ENCODE measurements around the gene HADHA.

Gene HADHA

DNA sequence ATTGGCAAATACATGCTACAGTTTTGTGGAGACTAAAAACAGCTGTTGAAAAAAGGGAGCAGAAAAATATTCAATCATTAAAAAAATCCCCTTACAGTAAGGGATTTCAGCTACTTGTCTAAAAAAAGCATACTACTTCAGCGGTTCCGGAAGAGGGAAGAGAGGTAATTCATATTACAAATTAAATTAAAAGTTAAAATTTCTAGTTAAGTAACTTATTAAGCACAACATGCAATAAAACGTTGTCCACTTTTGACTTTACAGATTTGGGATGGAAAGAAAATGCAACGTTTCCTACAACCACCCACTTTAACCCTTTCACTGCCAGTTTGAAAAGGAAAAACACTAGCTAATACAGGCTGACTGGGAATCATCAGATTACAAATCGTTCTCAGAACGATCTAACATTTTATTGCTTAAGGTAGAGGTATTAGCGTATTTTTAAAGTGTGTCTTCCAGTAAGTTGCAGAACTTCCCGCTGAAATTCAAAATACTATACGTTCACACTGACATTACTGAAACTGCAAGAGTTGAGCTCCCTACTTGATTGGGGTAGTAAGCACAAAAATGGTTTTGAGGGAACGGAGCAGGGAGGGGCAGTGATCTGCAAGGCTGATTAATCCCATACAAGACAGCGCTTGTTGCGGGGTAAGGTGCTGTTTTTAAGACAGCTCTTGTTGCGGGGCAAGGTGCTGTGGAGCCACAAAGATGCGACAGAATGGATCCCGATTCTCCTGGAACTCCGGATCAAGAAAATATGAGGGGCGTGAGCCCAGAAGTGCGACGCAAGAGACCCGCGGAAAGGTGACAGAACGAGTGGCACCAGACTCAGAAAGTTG, 743 bp downstream of the HADHA start:
- peak; percentile 53 for DNase-seq

DNA sequence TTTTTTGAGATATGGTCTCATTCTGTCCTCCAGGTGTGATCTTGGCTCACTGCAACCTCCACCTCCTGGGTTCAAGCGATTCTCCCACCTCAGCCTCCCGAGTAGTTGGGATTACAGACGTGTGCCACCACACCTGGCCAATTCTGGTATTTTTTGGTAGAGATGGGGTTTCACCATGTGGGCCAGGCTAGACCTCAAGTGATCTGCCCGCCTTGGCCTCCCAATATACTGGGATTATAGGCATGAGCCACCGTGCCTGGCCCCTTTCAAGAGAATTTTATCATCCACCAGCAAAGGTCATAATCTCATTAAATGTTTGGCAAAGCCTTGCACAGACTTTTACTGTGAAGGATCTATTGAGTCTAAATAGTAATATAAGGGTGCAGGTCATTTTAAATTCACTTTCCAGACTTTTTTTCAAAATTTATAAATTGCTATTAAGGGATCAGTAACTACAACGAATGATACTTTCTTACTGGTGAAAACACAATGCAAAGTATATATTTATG, 2.5 kb downstream of the HADHA start:
- DNase-seq: no peak

DNA sequence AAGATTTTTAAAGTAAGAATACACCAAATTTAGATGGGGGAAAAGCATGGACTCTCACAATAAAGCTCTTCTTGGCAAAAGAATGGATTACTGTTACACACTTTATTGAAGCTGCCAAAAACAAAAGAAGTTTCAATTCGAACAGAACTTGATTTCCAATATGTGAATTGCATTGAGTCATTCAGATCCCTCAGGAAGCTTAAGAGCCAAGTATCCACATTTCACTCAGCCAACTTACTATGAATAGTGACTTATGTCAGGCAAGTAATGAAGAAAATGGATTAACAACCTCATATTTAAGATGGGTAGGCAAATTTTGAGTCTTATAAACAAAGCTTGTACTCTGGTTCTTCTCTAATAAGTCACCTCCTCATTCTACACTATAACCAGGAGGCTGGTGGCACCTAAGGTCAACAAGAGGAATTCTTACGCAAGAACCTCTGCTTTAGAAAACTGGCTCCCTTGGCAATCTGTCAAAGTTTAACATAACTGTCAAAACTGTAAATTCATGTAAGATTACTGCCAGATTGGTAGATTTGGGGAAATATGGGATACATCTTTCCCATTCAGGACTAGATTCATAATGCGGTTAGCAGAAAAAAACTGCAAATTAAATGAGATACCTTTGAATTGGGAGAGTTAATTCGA, 6.0 kb downstream of the HADHA start:
- DNase-seq: no peak

DNA sequence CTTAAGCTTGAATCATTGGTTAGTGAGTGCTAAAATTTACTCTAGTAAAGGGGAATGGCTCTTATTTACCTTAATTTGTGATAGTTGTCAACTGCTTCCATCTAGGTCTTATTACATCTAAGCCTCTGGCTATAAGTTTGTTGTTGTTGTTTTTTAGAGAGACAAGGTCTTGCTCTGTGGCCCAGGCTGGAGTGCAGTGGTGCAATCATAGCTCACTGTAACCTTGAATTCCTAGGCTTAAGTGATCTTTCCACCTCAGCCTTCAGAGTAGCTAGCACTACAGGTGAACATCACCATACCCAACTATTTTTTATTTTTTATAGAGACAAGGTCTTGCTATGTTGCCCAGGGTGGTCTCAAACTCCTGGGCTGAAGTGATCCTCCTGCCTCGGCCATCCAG, 6.6 kb downstream of the HADHA start:
- DNase-seq: no peak

DNA sequence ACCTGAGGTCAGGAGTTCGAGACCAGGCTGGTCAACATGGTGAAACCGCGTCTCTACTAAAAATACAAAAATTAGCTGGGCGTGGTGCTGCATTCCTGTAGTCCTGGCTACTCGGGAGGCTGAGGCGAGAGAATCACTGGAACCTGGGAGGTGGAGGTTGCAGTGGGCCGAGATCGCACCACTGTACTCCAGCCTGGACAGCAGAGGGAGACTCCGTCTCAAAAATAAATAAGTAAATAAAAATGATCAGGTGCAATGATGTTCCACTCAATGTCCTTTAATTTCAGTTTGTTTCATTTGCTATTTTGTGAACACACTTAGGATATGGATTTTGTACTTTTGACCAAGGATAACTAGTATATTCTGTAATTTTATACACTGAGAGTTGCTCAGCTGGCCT, 9.3 kb downstream of the HADHA start:
- DNase-seq: no peak

DNA sequence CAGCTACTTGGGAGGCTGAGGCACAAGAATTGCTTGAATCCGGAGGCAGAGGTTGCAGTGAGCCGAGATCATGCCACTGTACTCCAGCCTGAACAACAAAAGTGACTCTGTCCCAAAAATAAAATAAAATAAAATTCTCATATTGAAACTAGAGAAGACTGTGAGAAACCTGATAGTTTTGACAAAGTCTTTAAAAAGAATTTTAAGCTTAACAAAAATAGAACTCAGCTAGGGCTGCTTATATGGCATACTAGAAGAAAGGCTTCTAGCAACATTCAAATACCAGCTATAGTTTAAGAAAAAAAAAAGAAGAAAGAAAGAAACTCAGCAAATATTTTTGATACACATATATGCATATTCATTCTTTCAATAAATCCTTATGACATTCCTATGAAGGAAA, 13.6 kb downstream of the HADHA start:
- DNase-seq: no peak

DNA sequence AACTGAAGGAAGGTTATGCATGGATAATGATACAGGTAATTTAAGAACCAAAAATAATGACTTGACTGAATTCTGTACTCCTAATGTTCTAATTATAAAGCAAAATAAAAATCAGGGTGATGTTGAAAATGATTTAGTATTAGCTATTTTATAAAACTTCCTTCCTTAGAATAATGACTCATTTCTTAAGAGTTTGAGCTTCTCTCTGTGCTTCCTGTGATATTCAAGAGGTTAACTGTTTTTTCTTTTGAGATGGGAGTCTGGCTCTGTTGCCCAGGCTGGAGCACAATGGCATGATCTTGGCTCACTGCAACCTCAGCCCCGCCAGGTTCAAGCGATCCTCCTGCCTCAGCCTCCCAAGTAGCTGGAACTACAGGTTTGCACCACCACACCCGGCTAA, 14.8 kb downstream of the HADHA start:
- DNase-seq: no peak

DNA sequence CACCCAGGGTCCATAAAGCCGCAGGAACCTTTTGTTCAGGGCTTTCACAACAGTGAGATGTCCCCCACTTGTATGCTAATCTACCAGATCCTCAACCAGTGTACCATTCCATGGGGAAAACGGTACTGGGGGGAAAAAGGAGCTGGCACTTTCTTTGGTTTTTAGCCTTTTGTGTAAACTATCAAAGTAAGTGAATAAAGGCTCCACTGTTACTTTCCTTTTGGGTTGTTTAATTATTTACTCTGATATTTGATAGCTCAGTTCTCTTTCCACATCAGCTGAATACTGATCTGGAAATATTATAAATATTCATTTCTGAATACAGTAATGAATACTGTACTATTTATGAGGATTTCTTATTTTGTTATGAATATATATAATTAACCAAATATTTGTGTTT, 20.3 kb downstream of the HADHA start:
- DNase-seq: no peak

DNA sequence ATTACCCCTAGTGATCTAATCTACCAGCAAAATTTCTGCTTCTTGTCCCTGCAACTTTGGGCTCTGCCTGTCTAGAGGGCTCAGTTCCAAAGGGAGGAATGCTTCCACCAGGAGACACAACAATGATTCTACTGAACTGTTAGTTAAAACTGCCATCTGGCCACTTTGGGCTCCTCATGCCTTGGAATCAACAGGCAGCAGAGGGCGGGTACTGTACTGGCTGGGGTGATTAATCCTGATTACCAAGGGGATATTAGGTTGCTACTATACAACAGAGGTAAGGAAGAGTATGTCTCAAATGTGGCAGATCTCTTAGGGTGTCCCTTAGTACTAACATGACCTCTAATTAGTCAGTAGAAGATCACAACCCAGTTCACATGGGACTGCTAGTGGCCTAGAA, 21.4 kb downstream of the HADHA start:
- DNase-seq: no peak

DNA sequence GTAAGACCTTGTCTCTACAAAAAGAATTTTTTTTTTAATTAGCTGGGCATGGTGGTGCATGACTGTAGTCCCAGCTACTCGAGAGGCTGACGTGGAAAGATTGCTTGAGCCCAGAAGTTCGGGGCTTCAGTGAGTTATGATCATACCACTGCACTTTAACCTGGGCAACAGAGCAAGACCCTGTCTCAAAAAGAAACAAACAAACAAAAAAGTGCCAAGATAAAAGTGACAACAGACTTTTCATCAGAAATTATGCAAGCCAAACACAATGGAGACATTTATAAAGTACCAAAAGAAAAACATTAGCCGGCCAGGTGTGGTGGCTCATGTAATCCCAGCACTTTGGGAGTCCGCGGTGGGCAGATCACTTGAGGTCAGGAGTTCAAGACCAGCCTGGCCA, 26.7 kb downstream of the HADHA start:
- no peak for DNase-seq

DNA sequence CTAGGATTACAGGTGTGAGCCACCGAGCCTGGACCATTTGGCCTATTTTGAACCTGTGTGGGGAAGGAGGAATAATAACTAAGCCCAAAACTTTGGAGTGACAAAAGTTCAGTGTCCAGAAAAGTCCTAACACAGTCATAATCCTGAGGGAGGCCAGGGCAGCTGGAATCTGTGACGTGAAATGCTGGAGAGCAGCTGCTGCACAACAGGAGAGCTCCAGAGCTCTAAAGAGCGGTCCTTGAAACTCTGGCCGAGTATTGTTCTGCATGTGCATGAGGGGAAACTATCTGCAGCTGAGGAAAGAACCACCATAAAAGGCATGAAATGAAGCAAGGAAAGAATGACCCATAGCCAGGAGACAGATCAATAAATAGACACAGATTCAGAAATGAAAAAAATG, 27.8 kb downstream of the HADHA start:
- DNase-seq: no peak

DNA sequence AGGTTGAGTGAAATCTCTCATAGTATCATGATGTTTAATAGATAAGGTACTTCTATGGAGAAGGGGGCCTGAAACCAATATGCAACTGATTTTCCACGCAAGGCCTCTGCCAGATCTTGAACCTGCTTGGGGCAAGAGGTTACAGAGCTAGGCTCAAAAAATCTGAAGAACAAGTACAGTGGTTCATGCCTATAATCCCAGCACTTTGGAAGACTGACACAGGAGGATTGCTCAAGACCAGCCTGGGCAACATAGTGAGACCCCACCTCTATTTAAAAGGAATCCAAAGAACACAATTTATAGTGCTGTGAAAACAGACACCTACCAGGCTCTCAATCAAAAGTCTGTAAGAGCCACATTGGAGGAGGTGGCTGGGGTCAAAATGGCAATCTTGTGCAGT, 28.6 kb downstream of the HADHA start:
- DNase-seq: no peak

DNA sequence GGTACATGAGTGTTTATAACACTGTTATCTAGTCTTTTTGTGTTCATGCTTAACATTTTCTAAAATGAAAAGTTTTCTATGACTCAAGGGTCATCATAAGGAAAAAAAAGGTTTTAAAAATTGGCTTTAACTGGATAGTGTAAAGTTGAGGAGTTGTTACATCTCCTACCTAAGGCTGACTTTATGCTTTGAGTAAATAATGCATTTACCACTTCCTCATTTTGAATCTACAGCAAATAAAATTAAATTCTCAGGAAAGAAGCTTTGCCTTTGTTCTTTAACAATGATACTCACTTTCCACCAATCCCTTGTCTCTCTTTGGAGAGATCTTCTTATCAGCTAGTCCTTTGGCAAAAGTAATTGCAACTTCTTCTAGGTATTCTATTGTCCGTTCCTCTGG, 29.7 kb downstream of the HADHA start:
- no peak for DNase-seq

DNA sequence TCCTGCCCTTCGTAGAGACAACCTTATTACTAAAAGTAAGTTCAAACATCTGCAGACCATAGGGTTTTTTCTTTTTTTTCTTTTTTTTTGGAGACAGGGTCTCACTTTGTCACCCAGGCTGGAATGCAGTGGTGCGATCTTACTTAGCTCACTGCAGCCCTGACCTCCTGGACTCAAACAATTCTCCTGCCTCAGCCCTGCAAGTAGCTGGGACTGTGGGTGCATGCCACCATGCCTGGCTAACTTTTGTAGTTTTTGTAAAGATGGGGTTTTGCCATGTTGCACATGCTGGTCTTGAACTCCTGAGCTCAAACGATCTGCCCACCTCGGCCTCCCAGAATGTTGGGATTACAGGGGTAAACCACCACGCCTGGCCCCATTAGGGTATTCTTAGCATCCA, 32.4 kb downstream of the HADHA start:
- DNase-seq: no peak

DNA sequence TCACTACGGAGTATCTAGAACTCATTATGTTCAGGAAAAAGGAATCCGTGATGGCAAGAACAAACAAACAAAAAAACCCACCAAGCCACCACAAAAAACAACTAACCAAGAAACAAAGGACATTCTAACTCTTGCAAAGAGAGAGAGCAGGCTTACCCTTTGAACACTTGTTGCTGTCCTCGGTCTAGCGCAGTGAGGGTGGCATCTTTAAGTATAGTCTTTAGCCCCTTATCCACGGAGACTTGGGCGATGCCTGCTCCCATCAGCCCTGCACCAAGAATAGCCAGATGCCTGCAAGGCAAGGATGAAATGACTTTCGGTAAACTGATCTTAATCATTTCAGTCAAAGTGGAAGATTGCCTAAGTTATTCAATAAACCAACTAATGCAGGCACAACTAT, 40.5 kb downstream of the HADHA start:
- no peak for DNase-seq

DNA sequence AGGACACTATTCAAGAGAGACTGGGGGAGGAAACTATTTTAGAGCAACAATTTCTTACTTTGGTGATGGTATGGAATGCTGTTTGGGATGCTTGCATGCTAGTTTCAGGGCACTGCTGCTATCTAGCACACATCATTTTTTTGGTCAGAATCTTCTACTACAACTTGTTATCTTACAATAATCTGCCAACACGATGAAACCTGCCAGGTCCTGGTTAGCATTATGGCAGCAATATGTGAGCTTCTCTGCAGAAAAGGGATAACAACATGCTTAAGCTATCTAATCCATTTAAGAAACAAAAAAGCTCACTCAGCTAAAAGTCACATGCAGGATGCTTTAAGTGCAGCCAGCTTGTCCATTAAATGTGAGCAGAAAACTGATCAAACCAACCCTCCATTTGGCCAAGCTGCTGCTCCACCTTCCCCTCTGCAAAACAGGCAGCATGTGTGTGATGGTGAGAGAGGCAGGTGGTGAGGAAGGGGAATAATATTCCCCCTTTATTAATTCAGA, 41.4 kb downstream of the HADHA start:
- DNase-seq: no peak

DNA sequence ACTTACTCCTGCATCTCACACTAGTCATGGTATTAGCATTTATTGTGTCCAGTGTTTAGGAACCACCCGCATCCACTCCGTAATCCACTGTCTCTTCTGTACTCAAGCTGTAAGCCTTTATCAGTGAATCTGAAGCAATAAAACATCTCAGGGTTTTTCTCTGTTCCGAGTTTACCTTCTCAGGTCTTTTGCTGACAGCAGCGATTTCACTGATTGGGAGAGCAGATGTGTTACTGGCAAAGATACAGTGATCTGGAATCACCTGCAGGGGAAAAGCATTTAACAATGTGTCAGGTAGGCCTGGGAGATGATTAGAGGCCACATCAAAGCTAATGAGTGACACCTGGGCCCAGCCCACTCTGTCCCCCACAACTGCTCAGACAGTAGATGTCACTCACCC, 46.9 kb downstream of the HADHA start:
- DNase-seq: no peak

DNA sequence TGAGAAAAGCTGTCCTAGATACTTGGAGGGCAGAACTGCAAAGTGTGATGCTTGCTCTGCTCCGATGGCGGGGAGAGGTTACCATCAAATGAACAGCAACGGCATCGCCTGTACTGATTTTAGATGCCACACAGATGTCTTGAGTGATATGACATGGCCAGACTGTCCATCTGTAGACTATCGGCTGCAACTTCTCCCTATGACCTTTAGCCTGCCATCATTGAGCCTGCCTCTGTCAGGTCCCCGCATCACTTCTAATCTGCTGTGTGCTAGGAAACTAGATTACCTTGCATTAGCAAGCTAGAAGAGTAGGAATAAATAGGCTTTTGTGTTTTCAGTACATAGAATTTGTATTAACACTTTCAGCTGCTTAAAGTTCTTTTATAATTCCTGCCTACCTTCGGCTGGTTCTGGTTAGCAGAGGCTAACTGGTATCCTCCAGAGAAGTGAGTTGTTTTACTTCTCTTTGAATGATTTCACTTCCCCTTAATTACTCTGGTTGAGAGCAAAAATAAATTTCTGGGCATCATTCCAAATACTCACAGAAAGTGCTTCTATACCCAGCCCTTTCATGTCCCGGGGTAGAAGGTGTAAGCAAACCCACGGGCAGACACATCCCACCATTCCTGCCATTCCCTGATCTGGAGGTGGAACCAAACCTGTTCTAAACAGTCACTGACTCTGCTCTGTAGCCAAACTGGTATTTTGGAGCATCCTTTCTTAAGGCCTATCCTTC, 47.6 kb downstream of the HADHA start:
- DNase-seq: no peak

DNA sequence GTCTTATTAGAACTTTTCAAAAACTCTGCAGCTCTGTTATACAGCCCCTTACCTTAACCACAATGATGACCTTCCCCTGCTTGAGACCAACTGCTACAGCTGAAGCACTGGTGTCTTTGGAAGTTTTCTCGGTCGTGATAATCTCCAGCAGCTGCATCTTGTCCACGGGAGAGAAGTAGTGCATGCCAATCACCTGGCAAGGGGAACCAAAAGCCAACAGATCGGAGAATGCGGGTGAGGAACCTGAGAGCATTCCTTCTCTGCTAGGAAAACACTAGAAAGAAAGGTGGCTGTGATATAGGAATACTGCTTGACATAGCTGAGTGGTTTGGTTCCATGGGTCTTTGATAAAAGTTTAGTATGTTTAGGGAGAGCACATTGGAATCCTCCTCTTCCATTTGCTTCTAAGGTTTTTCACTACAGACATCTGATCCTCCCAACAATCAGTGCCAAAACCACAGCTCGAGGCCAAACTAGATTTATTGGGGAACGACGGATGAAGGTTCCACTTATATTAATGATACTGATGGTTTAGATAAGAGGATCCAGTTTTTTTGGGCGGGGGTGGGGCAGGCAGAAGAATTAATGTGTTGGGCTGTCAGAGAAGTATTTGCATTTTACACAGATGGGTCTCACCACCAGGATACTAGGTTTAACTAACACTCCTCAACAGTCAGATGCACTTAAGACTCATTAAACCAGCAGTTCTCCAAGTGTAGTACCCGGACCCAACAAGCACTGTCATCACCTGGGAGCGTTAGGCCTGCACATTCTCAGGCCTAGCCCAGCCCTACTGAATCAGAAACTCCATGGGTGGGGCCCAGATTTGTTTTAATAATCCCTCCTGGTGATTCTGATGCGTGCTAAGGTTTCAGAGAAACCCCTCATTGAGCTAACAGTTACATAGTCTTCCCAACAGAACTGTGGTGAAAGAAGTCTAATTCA, 49.1 kb downstream of the HADHA start:
- no peak for DNase-seq

DNA sequence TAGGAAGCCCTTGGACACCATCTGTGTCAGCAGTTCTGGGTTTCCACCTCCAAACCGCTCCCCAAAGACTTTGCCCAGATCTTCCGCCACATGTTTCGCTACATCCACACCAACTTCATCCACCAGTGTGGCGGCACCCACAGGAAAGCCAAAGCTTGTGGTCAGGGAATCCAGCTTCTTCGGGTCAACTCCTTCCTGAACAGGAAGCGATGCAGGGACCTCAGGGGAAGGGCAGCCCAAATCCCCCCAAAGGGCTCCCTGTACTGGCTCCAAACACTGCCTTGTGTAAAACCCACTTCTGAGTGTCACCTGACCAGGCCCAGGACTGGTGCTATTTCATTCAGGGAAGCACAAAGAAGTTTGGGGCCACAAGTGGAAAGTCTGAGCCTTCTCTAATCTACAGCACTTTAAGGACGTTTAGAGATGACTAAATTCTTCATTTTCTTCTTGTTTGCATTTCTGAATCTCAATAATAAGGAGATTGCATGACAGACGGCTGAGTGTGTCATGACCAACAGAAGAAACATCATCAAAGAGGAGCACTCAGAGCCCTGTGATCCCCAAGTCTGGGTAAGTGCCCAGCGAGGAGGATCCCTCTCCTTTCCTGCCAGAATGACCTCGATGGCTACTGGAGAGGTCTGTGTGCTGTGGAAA, 50.7 kb downstream of the HADHA start:
- no peak for DNase-seq

DNA sequence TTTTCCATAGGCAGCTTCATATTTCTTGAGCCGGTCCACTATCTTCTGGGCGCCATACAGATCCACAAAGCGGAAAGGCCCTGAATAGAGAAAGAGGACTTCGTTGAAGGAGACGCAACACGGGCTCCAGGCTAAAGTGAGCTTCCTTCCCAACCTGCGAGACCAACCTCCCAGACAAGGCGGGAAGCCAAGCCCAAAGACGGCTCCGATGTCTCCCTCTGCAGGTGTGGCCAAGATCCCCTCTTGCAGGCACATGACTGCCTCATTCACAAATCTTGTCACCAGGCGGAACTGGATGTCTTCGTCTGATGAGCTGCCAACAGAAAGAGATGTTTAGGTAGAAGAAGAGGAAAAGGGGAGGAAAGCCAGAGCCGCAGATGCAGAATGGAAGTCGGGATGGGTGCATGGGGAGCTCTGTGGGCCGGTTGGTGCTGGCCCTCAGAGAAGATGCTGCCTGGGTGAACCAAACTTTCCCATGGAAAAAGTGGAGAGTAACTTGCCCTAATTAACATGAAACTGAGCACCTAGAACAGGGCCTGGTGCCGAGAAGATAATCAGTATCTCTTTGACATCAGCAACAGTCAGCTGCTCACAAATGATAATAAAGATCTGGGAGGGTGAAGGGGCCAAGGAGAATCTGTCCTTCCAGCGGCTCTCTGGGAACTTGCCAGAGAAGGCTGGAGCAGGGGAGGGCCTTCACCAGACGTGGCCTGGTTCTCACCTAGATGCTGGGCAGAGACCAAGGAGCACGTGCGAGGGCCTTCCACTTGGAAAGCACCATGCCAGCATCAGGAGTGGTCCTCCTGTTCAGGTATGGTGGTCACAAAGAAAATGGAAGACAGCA, 52.9 kb downstream of the HADHA start:
- DNase-seq: no peak
